ENCODE data around the gene TNNT1. TPM values are rescaled to one million over a fixed set of nuclear protein-coding genes. Genes with fewer than 3 reads are reported as not detected.

Gene TNNT1
- total RNA-seq, 1 donor from 2014 or later = 5.5 TPM

DNA sequence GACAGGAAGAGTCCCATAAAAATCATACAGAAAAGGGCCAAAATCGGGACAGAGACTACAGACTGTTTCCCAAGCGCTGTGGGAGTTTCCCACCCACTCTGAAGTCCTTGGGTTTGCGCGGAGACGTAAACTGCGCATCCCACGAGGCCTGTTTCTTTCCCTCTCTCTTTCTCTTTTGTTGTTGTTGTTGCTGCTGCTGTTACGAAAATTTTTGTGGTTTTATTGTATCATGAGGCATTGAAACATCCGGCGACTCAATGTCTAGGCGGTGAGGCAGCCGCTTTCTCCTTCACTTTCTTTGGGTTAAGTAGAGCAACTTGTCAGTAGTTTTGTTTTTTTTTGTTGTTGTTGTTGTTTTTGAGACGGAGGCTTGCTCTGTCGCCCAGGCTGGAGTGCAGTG, 30.0 kb downstream of the TNNT1 start:
- Mint-ChIP-seq H3K4me1 (ENCODE audit: low read depth) (peaks cover 25% of the 10 kb centered on the region), H3K27me3 (peaks cover 18% of the 10 kb centered on the region), H3K4me3 (ENCODE audit: low read depth) (peak overlapping the region; percentile 96), H3K9me3 (ENCODE audit: low read depth) (no peaks in the 10 kb centered on the region), H3K36me3 (ENCODE audit: insufficient read depth) (no peaks in the 10 kb centered on the region), H3K27ac (peak overlapping the region; percentile 98)
- no peak for DNase-seq (ENCODE audit: low spot score, unreplicated experiment)
- TF ChIP-seq, protein P1, sequence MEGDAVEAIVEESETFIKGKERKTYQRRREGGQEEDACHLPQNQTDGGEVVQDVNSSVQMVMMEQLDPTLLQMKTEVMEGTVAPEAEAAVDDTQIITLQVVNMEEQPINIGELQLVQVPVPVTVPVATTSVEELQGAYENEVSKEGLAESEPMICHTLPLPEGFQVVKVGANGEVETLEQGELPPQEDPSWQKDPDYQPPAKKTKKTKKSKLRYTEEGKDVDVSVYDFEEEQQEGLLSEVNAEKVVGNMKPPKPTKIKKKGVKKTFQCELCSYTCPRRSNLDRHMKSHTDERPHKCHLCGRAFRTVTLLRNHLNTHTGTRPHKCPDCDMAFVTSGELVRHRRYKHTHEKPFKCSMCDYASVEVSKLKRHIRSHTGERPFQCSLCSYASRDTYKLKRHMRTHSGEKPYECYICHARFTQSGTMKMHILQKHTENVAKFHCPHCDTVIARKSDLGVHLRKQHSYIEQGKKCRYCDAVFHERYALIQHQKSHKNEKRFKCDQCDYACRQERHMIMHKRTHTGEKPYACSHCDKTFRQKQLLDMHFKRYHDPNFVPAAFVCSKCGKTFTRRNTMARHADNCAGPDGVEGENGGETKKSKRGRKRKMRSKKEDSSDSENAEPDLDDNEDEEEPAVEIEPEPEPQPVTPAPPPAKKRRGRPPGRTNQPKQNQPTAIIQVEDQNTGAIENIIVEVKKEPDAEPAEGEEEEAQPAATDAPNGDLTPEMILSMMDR (IDR thresholded peaks at IDR 0.05; ENCODE audit: unreplicated experiment) = no peak

DNA sequence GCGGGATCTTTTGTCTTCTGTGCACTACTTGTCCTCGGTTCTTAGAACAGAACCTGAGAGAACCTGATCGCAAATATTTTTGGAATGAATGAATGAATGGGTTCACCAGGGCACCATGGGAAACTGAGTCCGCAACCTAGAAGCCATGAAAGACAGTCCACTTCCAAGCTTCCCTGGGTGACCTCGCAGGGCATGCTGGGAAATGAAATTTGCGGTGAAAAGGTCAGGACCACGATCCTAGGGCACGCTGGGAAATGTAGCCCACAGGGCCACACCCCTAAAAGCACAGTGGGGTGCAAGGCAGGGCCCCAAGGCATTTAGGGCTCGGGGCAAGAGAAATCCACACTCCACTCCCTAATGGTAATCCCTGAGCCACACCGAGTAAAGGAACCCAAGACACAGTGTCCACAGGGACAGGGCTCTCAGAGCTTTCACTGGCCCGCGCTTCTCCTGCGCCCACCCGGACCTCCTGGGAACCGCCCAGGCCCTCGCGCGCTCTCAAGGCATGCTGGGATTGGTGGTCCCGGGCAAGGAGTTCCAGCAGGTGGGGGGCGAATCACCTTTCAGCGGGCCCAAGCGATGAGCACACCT, 30.5 kb downstream of the TNNT1 start:
- Mint-ChIP-seq H3K27me3 (peaks cover 13% of the 10 kb centered on the region), H3K4me1 (ENCODE audit: low read depth) (peaks cover 26% of the 10 kb centered on the region)
- peak; percentile 56 for DNase-seq (ENCODE audit: low spot score, unreplicated experiment)

DNA sequence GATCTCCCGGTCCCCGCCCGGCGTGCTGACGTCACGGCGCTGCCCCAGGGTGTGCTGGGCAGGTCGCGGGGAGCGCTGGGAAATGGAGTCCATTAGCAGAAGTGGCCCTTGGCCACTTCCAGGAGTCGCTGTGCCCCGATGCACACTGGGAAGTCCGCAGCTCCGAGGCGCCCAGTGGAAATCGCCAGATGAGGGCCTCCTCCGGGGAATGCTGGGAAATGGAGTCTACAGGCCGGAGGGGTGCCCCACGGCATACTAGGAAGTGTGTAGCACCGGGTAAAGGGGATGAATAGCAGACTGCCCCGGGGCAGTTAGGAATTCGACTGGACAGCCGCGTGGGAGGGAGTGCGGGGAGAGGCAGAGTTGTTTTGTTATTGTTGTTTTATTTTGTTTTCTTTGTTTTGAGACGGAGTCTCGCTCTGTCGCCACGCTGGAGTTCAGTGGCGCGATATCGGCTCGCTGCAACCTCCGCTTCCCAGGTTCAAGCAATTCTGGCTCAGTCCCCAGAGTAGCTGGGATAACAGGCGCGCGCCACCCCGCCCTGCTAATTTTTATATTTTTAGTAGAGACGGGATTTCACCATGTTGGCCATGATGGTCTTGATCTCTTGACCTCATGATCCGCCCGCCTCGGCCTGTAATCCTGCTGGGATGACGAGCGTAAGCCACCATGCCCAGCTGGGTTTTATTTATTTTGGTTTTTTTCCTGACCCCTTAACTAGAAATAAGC, 31.2 kb downstream of the TNNT1 start:
- DNase-seq (ENCODE audit: low spot score, unreplicated experiment) = peak; percentile 91
- Mint-ChIP-seq H3K27ac (peak overlapping the region; percentile 98), H3K36me3 (ENCODE audit: insufficient read depth) (no peaks in the 10 kb centered on the region), H3K27me3 (peaks cover 6% of the 10 kb centered on the region), H3K9me3 (ENCODE audit: low read depth) (no peaks in the 10 kb centered on the region), H3K4me3 (ENCODE audit: low read depth) (peak overlapping the region; percentile 96), H3K4me1 (ENCODE audit: low read depth) (peaks cover 26% of the 10 kb centered on the region)
- TF ChIP-seq, protein P1 (IDR thresholded peaks at IDR 0.05; ENCODE audit: unreplicated experiment) = no peak

More for the DNA sequence above, 30.5 kb downstream of the TNNT1 start:
- peak overlapping the region; percentile 98 for H3K27ac Mint-ChIP-seq
- TF ChIP-seq, protein P1 (IDR thresholded peaks at IDR 0.05; ENCODE audit: unreplicated experiment) = no peak
- peak overlapping the region; percentile 96 for H3K4me3 Mint-ChIP-seq (ENCODE audit: low read depth)
- H3K36me3 Mint-ChIP-seq (ENCODE audit: insufficient read depth) = no peaks in the 10 kb centered on the region
- no peaks in the 10 kb centered on the region for H3K9me3 Mint-ChIP-seq (ENCODE audit: low read depth)

DNA sequence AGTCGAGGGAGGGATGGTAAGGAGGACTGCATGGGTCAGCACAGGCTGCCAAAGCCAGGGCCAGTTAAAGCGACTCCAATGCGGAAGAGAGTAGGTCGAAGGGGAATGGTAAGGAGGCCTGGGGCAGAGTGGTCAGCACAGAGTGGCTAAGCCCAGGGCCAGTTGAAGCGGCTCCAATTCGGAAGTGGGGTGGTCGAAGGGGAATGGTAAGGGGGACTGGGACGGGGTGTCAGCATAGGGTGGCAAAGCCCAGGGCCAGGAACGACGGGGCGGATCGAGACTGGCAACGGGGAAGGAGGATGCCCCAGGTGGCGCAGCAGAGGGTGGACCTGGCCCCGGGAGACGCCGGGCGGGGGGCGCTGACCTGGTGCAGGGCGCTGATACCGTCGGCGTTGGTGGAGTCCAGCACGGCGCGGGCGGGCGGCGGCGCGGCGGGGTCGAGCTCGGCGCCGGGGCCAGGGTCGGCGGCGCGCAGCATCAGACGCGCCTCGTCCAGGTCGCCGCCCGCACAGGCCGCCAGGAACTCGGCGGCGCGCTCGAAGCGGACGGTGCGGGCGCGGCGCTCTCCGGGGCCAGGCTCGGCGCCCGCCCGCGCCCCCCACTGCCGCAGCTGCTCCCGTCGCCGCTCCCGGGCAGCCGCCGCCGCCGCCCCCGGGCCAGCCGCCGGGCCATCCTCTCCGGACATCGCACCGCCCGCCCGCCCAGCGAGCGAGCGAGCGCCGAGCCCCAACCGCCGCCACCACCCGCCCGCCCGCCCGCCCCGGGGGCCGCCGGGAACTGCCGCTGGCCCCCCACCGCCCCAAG, 31.9 kb downstream of the TNNT1 start, which contains the start of gene PPP1R12C:
TSS of gene PPP1R12C (minus strand) at position 779 of the 804 bp plus-strand sequence. CDS start at position 685, 94 bp downstream.
- TF ChIP-seq, protein P1 (IDR thresholded peaks at IDR 0.05; ENCODE audit: unreplicated experiment) = no peak
- Mint-ChIP-seq H3K36me3 (ENCODE audit: insufficient read depth) (no peaks in the 10 kb centered on the region), H3K27ac (peak within 1 kb of the TSS; percentile 98), H3K9me3 (ENCODE audit: low read depth) (no peaks in the 10 kb centered on the region), H3K4me3 (ENCODE audit: low read depth) (peak within 1 kb of the TSS; percentile 97), H3K4me1 (ENCODE audit: low read depth) (peaks cover 26% of the 10 kb centered on the region), H3K27me3 (peaks cover 3% of the 10 kb centered on the region)
- DNase-seq (ENCODE audit: low spot score, unreplicated experiment) = no peak

DNA sequence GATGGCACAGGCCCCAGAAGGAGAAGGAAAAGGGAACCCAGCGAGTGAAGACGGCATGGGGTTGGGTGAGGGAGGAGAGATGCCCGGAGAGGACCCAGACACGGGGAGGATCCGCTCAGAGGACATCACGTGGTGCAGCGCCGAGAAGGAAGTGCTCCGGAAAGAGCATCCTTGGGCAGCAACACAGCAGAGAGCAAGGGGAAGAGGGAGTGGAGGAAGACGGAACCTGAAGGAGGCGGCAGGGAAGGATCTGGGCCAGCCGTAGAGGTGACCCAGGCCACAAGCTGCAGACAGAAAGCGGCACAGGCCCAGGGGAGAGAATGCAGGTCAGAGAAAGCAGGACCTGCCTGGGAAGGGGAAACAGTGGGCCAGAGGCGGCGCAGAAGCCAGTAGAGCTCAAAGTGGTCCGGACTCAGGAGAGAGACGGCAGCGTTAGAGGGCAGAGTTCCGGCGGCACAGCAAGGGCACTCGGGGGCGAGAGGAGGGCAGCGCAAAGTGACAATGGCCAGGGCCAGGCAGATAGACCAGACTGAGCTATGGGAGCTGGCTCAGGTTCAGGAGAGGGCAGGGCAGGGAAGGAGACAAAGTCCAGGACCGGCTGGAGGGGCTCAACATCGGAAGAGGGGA, 32.7 kb downstream of the TNNT1 start:
- H3K4me3 Mint-ChIP-seq (ENCODE audit: low read depth) = peak overlapping the region; percentile 97
- H3K4me1 Mint-ChIP-seq (ENCODE audit: low read depth) = peaks cover 26% of the 10 kb centered on the region
- peak overlapping the region; percentile 93 for H3K27ac Mint-ChIP-seq

More for the DNA sequence above, 32.7 kb downstream of the TNNT1 start:
- Mint-ChIP-seq H3K9me3 (ENCODE audit: low read depth) (no peaks in the 10 kb centered on the region), H3K27me3 (no peaks in the 10 kb centered on the region), H3K36me3 (ENCODE audit: insufficient read depth) (no peaks in the 10 kb centered on the region)
- DNase-seq (ENCODE audit: low spot score, unreplicated experiment) = no peak
- TF ChIP-seq, protein P1 (IDR thresholded peaks at IDR 0.05; ENCODE audit: unreplicated experiment) = no peak

All from progenitor cell of endocrine pancreas (in vitro differentiated cells).